Measurements from ENCODE around the gene TRAT1.

Gene TRAT1

DNA sequence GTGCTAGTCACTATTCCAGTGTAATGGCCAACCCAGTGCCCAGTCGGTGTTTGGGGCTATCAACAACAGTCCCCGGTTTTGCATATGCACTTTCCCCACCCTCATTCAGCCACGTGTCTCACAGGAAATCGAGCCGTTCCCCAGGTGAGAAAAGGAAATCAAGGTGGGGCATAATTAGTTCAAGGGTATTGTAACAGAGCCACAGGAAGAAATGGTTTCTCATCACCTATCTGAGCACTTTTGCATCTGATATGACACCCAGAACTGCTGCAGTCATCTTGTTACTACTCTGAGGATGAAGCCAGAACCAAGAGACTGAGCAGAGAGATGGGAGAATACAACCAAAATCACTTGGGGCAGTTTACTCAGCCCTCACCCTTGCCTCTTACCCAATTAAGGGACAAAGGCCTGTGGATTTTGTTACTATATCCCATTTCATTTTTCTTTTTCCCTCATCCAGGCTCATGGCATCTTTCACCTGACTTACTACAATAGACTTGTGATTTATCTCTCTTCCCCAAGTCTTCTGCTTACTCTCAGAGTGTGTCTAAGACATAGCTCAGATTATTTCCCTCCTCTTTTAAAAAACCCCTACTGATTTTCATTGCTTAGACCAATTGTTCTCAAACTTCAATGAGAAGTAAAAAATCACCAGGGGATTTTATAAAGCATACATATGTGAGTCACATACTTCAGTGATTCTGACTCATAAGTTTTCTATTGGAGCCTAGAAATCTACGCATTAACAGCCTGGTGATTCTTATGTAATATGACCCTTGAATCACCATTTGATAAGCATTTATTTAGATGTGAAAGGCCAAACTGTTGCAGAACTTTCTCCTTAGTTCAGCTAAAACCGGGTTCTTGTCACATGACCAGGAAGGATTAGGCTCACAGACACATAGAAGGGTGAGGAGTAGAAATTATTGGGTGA is 40.5 kb downstream of the TRAT1 start:
- TF ChIP-seq FOXP2 (optimal IDR thresholded peaks at IDR 0.05; ENCODE audit: borderline replicate concordance, extremely low read depth, extremely low read length, insufficient read depth), result no peak
- TF ChIP-seq SIN3A (IDR thresholded peaks at IDR 0.05; ENCODE audit: borderline replicate concordance, insufficient read depth, low read length), result no peak
- no peak for TF ChIP-seq POLR2AphosphoS5 (IDR thresholded peaks at IDR 0.05; ENCODE audit: low read depth, low read length)

DNA sequence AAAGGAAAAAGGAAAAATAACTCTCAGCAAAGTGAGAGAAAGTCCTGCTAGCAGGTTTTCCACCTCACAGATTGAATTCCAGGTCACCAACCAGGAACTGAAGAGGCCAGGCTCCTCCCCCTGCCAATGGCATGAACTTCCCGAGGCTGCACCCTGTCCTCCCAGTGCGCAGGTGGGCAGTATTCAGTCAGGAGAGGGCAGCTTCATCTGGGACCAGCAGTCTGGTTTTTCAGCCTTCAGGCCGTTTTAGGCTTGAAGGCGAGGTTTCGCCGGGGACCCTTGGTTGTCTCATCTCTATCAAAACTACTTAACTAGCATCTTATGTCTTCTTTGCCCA is 41.2 kb downstream of the TRAT1 start:
- TF ChIP-seq SIN3A (IDR thresholded peaks at IDR 0.05; ENCODE audit: borderline replicate concordance, insufficient read depth, low read length) (no peak), TAF1 (IDR thresholded peaks at IDR 0.05; ENCODE audit: borderline replicate concordance, insufficient read depth, low read length) (no peak), FOXP2 (optimal IDR thresholded peaks at IDR 0.05; ENCODE audit: borderline replicate concordance, extremely low read depth, extremely low read length, insufficient read depth) (no peak), POLR2AphosphoS5 (IDR thresholded peaks at IDR 0.05; ENCODE audit: low read depth, low read length) (no peak)
- TF ChIP-seq, protein P1, sequence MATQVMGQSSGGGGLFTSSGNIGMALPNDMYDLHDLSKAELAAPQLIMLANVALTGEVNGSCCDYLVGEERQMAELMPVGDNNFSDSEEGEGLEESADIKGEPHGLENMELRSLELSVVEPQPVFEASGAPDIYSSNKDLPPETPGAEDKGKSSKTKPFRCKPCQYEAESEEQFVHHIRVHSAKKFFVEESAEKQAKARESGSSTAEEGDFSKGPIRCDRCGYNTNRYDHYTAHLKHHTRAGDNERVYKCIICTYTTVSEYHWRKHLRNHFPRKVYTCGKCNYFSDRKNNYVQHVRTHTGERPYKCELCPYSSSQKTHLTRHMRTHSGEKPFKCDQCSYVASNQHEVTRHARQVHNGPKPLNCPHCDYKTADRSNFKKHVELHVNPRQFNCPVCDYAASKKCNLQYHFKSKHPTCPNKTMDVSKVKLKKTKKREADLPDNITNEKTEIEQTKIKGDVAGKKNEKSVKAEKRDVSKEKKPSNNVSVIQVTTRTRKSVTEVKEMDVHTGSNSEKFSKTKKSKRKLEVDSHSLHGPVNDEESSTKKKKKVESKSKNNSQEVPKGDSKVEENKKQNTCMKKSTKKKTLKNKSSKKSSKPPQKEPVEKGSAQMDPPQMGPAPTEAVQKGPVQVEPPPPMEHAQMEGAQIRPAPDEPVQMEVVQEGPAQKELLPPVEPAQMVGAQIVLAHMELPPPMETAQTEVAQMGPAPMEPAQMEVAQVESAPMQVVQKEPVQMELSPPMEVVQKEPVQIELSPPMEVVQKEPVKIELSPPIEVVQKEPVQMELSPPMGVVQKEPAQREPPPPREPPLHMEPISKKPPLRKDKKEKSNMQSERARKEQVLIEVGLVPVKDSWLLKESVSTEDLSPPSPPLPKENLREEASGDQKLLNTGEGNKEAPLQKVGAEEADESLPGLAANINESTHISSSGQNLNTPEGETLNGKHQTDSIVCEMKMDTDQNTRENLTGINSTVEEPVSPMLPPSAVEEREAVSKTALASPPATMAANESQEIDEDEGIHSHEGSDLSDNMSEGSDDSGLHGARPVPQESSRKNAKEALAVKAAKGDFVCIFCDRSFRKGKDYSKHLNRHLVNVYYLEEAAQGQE (IDR thresholded peaks at IDR 0.05; ENCODE audit: insufficient read depth in 1 of 2, low read depth in 2 of 2, low read length in 2 of 2), result no peak

DNA sequence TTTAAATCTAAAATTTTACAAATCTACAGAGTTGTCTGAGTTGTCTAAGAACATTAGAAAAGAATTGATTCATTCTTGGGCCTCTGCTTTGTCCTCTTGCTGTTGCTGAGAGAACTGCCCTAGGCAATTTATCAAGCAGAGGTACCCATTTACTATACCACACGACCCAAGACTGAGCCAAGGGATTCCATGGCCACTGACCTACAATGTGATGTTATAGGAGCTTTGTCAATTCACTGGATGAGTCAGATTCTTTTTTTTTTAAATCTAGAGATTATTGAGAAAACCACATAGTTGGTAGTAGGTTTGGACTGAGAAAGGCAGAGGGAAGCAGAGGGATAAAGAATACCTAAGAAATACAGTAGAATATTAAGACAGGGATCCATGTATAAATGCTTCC is 55.3 kb downstream of the TRAT1 start:
- TF ChIP-seq SIN3A (IDR thresholded peaks at IDR 0.05; ENCODE audit: borderline replicate concordance, insufficient read depth, low read length) (no peak), POLR2AphosphoS5 (IDR thresholded peaks at IDR 0.05; ENCODE audit: low read depth, low read length) (no peak), FOXP2 (optimal IDR thresholded peaks at IDR 0.05; ENCODE audit: borderline replicate concordance, extremely low read depth, extremely low read length, insufficient read depth) (no peak), TAF1 (IDR thresholded peaks at IDR 0.05; ENCODE audit: borderline replicate concordance, insufficient read depth, low read length) (no peak)
- TF ChIP-seq, protein P1 (IDR thresholded peaks at IDR 0.05; ENCODE audit: insufficient read depth in 1 of 2, low read depth in 2 of 2, low read length in 2 of 2), result no peak

DNA sequence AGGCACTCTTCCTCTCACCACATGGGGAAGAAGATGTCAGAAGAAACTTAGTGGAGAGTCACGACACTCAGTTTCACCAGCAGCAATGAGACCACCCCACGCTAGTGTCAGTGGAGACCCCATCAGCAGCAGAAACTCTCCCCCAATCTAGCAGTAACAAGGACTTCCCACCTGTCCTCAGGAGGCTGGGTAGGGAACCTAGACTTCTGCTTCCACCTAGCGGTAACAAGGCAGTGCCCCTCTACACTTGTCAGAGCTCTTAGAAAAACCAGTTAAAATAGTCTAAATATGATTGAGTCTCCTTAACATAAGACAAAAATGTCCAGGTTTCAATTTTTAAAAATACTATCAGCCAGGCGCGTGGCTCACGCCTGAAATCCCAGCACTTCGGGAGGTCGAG is 57.3 kb downstream of the TRAT1 start:
- TF ChIP-seq, protein P1 (IDR thresholded peaks at IDR 0.05; ENCODE audit: insufficient read depth in 1 of 2, low read depth in 2 of 2, low read length in 2 of 2), result no peak
- no peak for TF ChIP-seq SIN3A (IDR thresholded peaks at IDR 0.05; ENCODE audit: borderline replicate concordance, insufficient read depth, low read length)

DNA sequence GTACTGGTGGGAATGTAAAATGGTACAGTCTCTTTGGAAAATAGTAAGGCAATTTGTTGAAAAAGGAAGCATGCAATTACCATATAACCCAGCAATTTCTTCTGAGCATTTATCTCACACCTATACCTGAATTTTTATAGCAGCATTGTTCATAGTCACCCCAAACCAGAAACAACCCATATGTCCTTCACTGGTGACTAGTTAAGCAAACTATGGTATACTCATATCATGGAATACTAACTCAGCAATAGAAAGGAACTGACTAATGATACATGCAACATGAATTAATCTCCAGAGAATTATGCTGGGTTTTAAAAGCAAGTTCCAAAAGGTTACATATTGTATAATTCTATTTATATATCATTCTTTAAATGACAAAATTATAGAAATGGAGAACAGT is 60.2 kb downstream of the TRAT1 start:
- no peak for TF ChIP-seq FOXP2 (optimal IDR thresholded peaks at IDR 0.05; ENCODE audit: borderline replicate concordance, extremely low read depth, extremely low read length, insufficient read depth)
- TF ChIP-seq, protein P1 (IDR thresholded peaks at IDR 0.05; ENCODE audit: insufficient read depth in 1 of 2, low read depth in 2 of 2, low read length in 2 of 2), result no peak
- TF ChIP-seq TAF1 (IDR thresholded peaks at IDR 0.05; ENCODE audit: borderline replicate concordance, insufficient read depth, low read length), result no peak
- TF ChIP-seq POLR2AphosphoS5 (IDR thresholded peaks at IDR 0.05; ENCODE audit: low read depth, low read length), result no peak
- no peak for TF ChIP-seq SIN3A (IDR thresholded peaks at IDR 0.05; ENCODE audit: borderline replicate concordance, insufficient read depth, low read length)

All from PFSK-1 (cell line).